Esophagus squamous epithelium (tissue), 4 donors: ENCODE measurements around the gene SUCLG2.

Experiments
- POLR2A ChIP-seq, 4 donors: fragments of 450-650 bp; IDR thresholded peaks; one replicate each; pipeline ENCODE4 v1.6.1; 2017; ENCODE audit warnings: antibody characterized with exemption in 4 of 4, mild to moderate bottlenecking in 4 of 4, moderate library complexity in 3 of 4
- TF ChIP-seq, protein P1 (sequence below), 6 experiments: fragments of 450-650 bp in 4 of 6; fragments of 200-600 bp in 2 of 6; sonication (generic) in 2 of 6; IDR thresholded peaks; one replicate each; pipeline ENCODE4 v1.5.1; 2016 to 2019; ENCODE audit warnings: antibody characterized with exemption in 6 of 6, mild to moderate bottlenecking in 4 of 6, moderate library complexity in 4 of 6

DNA sequence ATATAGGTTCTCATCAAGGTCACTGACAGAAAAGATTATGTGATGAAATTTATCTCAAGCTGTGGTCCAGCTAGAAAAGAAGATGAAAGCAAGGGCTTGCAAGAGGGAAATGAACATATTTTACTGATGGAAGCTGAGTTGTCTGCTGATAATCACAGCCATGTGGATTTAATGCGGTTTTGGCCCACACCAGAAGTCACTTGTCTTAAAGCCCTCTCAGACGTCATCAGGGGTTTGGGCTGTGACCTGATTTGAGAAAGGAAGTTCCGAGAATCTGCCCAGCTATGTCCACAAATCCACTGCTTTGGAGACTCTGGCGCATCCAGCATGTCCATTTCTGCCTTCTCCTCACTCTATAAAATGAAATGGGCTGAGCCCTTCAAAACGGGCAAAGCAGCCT lies 278.4 kb downstream of the SUCLG2 start:
- TF ChIP-seq, protein P1, sequence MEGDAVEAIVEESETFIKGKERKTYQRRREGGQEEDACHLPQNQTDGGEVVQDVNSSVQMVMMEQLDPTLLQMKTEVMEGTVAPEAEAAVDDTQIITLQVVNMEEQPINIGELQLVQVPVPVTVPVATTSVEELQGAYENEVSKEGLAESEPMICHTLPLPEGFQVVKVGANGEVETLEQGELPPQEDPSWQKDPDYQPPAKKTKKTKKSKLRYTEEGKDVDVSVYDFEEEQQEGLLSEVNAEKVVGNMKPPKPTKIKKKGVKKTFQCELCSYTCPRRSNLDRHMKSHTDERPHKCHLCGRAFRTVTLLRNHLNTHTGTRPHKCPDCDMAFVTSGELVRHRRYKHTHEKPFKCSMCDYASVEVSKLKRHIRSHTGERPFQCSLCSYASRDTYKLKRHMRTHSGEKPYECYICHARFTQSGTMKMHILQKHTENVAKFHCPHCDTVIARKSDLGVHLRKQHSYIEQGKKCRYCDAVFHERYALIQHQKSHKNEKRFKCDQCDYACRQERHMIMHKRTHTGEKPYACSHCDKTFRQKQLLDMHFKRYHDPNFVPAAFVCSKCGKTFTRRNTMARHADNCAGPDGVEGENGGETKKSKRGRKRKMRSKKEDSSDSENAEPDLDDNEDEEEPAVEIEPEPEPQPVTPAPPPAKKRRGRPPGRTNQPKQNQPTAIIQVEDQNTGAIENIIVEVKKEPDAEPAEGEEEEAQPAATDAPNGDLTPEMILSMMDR (IDR thresholded peaks at IDR 0.05), result no peak
- no peak for TF ChIP-seq POLR2A (IDR thresholded peaks at IDR 0.05)
